CD4-positive, alpha-beta T cell treated with Interferon gamma for 1 hour (primary cell): ENCODE measurements around the gene ZBED2.

ENCODE experiments used
- DNase-seq: peaks from one replicate; pipeline ENCODE4 v3.0.0-alpha.2; 2020

The ZBED2 gene

DNA sequence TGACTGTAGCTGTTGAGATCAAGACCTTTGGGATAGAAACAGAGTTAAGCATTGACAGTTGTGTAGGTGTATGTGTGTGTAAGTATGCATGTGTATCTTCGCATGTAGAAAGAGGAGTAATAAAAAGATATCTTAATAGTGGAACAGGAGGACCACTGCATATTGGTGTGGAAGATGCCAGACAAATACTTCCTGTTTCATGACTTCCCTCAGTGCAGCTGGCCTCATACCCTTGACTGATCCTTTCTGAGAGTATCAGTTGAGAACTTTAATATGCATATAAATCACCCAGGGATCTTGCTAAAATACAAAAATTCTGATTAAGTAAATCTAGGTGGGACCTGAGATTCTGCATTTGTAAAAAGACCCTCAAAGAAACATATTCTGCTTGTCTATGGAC lies 8.5 kb upstream of the ZBED2 start:
- no peak for DNase-seq

DNA sequence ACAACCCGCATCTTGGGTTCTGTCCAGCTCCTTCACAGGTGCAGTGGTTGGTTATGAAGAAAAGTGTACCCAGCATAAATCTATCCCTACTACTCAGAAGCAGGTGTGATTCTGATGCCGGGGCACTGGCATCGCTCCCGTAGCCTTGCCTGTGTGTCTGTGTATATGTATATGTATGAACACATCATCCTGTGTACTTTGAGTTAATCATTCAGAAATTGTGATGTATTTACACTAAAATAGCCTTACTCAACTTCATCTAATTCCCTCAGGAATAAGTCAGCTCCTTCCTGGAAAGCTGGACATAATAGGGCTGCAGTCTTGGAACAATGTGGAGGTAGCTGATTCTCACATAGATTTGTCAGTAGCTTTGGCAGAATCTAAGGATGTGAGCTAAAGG lies 6.7 kb upstream of the ZBED2 start:
- no peak for DNase-seq

DNA sequence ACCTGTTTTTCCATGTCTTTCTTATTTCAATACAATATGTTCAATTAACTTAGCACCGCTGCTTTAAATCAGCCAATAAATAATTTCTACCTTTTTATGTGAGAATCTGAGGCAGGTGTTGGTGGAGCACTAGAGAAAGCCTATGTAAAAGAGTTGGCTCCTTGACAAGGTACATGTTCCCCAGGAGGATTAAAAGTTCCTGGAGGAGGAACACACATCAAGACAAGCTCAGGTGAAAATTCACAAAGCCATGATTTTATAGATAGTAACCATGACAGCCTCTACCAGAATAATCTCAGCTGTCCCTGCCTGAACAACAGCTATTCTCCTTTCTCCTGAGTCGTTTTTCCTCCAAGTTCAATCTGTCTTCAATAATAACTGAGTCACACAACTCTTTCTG lies 3.4 kb upstream of the ZBED2 start:
- no peak for DNase-seq

DNA sequence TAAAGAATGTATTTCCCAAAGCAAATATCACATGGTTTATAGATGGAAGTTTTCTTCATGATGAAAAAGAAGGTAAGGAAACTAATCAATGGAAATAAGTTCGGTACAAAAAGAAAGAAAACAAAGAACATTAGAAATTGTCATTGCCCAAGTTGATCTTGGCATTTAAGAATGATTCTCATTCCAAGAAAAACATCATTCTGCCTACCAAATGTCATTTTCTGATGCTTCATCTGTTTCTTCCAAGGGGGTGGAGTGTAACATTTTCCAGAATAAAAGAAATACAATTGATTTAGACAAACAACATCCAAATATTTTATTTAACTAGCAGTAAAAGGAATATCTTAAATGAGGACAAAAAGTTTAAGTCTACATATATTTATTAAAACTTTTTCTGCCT lies 3.0 kb upstream of the ZBED2 start:
- DNase-seq, result no peak

DNA sequence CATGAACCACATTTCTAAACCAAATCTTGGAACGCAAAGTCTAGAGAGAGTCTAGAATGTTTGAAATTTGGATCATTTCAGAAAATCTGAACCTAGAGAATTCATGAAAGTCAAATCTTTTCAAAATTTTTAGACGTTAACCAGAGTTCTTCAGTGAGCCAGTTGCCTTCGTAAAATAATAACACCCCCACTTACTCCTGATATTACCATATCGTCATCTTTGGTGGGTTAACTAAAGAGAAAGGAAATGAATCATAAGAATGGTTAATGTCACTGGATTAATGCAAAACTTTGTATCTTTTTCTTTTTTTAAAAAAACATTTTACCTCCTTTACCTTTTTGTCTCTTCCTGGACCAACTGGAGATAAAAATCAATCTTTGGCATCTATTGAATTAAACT lies 1.2 kb upstream of the ZBED2 start:
- DNase-seq, result no peak

GRCh38 chr3:111594781-111595180 lies 365 bp downstream of the ZBED2 start:
- DNase-seq, result no peak

DNA sequence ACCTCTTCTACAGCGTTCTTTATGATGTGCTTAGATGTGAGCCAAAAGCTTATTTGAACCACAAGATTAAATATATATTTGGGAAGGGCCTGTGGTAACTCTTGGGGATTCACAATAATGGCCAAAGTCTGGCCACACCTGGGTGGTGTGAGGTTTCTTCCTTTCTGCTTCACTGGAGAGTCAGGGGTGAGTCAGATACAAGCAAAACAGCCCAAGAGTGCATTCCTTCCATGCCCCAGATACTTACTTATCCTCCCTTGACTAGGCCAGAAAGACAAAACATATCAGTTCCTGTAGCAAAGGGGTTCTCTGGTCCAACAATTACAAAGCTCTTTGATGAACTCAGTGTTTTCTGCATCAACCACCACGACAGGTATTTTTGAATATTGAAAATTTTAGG lies 941 bp downstream of the ZBED2 start:
- no peak for DNase-seq

GRCh38 chr3:111593666-111594065 lies 1.5 kb downstream of the ZBED2 start:
- DNase-seq, result no peak

DNA sequence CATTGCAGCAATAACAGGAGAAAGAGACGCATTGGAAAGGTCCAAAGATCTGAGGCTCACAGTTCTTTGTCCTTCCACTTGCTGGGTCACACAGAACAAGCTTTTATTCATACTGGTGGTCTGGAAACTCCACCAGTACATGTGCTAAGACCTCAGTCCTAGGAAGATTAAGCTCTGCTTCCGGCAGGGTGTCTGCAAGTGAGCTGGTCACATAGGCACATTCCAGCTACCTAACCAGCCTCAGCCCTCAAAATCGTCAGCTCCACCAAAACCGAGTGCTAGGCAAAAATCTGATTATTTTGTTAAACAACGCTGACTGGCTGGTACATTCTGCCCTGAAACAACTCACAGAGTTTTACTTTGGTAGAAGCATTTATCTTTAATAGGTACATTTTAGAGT lies 2.2 kb downstream of the ZBED2 start:
- no peak for DNase-seq

GRCh38 chr3:111592143-111592542 lies 3.0 kb downstream of the ZBED2 start:
- DNase-seq, result no peak

DNA sequence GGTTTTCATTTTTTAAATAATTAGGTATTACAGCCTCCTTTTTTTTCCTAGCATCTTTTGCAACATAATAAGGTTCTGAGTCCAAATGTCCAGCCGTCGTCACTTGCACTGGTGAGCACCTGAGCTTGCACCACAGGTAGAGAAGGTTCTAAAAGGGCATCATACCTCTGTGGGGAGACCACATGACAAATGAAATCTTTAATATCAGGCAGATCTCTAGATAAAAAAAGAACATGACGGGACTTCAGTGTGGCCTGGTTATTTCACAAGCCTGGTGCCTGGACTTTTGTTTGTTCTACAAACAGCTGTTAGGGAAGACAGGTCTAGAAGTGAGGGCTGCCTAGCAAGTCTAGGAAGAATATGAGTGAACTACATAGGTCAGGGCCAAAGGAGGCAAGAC lies 3.6 kb downstream of the ZBED2 start:
- DNase-seq, result no peak

DNA sequence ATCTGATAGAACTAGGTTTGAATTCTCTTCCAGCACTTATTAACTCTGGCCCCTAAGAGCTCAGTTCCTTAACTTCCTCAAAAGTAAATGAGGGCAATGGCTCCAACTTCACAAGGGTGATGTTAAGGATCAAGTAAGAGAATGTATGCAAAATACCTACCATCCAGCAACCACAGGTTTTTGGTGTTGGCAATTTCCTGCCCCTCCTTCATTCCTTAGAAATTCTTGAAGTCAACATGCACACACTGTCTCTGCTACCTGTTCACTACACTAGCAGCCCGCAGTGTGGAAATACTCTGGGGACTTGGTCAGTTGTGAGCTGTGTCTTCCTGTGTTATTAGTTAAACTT lies 5.0 kb downstream of the ZBED2 start:
- DNase-seq, result no peak

DNA sequence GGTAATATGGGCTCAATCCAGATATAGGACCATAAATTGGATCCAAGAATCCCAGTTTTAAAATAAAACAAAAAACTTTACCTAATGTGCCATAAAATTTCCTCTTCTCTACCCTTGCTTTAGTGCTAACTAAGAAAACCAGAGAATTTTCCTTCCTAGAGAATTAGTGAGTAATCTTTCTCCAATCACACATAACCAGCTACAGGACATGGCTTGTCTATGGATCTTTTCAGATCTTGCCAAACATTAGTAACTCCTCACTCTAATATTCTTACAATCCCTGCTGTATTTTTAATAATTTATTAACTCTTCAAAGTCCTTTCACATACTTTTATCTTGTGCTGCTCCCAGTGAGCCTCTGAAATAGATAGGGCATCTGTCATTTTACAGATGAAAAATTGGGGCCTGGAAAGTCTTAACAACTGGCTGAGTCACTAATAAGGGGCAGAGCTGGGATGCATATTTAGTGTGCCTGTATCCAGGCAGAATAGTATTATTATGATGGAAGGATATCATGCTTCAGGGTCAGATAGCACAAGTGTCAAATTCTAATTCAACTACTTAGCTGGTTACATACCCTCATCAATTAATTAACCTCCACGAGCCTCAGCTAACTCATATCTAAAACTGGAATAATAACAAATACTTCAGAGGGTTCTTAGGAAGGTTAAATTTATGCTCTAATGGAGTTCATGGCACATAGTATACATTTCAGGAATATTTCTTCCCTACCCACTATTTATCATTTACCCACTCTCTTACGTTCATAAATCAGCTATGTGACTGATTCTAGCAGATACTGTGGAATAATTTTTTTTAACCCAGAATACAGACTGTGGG lies 5.6 kb downstream of the ZBED2 start:
- DNase-seq, result no peak

DNA sequence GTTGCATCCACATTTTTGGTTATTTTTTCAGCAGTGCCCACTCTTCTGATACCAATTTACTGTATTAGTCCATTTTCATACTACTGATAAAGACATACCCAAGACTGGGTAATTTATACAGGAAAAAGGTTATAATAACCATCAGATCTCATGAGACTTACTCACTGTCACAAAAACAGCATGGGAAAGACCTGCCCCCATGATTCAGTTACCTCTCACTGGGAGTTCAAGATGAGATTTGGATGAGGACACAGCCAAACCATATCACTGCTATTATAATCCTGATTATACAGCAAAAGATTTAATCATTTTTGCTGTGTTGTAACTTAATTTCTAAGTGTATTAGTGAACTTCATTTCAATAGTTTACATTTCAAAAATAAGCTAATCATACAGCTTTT lies 6.6 kb downstream of the ZBED2 start:
- no peak for DNase-seq

GRCh38 chr3:111585217-111585616 lies 9.9 kb downstream of the ZBED2 start:
- DNase-seq, result no peak

- no peak for DNase-seq
Measured at GRCh38 chr3:111584744-111585143, 10.4 kb downstream of the ZBED2 start.

- no peak for DNase-seq
Measured at GRCh38 chr3:111582120-111582474, 13.0 kb downstream of the ZBED2 start.

- DNase-seq, result no peak
Measured at GRCh38 chr3:111581403-111582119, 13.6 kb downstream of the ZBED2 start.

GRCh38 chr3:111579495-111579894 lies 15.7 kb downstream of the ZBED2 start:
- DNase-seq, result no peak

GRCh38 chr3:111578867-111579266 lies 16.3 kb downstream of the ZBED2 start:
- no peak for DNase-seq

GRCh38 chr3:111577798-111578685 lies 17.1 kb downstream of the ZBED2 start:
- DNase-seq, result no peak

DNA sequence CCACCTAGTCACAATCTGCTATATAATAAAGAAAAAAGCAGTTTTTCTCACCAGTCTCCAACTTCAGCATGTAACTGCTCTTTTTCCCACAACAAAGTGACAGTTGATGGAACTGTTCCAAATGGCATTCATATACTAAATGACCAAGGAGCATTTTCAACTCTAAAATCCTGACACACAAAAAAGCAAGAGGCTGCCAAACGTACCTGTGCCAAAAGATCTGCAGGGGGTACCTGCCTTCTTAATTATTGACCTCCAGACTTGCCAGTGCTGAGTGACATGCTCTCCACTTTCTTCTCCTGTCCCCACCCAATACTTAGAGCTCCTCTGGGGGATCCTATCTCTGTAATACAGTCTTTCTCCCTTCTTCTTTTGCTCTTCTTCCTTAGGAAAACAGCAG lies 18.0 kb downstream of the ZBED2 start:
- DNase-seq, result no peak

DNA sequence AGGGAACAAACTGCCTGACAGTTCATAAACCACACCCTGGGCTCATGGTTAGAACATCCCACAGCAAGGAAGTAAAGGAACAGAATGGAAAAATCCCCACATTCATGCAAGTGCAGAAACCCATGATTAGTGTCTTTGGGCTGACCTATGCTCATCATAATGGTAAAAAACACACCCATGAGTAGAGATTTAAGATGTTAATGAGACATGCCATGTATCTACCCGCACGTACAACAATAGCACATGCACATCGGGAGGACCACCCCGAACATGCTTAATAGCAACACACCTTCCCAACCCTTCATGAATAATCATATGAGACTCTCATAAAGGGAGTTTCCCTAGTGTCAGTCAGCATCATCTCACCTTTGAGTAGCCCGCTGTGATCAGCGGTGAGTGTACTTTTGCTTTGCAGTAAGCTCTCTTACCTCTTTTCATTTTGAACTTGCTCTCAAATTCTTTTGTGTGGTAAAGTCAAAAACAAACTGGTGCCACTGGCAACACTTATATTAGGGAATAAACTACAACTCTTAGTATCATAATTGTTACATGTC lies 23.2 kb downstream of the ZBED2 start:
- no peak for DNase-seq
